Spleen (tissue), 11 donors: ENCODE results near the gene SEL1L. TPM values are rescaled to one million over a fixed set of nuclear protein-coding genes. Genes with fewer than 3 reads are reported as not detected.

Experiments
- DNase-seq: peaks from one replicate; pipeline ENCODE4 v3.0.0-alpha.2; 2020
- H3K27ac ChIP-seq, 8 donors: fragments of 200-600 bp; sonication (generic) in 7 of 8; 1 replicate in 4 of 8; 2 replicates in 4 of 8; pipeline versions ENCODE4 v1.5.0 to v1.8.0; 2016 to 2021; ENCODE audit warnings: inconsistent platforms in 4 of 8, mild to moderate bottlenecking in 4 of 8, moderate library complexity in 1 of 8
- H3K27me3 ChIP-seq, 7 donors: fragments of 200-600 bp; sonication (generic) in 6 of 7; replicated peaks in 1 of 7; 1 replicate in 4 of 7; 2 replicates in 3 of 7; pipeline versions ENCODE4 v1.5.0 to v1.8.0; 2016 to 2021; ENCODE audit warnings: inconsistent platforms in 3 of 7, mild to moderate bottlenecking in 1 of 7
- H3K36me3 ChIP-seq, 6 donors: fragments of 200-600 bp; sonication (generic) in 5 of 6; 1 replicate in 4 of 6; 2 replicates in 2 of 6; pipeline versions ENCODE4 v1.5.0 to v1.8.0; 2016 to 2021; ENCODE audit warnings: inconsistent platforms in 2 of 6
- H3K4me1 ChIP-seq, 6 donors: fragments of 200-600 bp; sonication (generic) in 5 of 6; 1 replicate in 3 of 6; 2 replicates in 3 of 6; pipeline versions ENCODE4 v1.5.0 to v1.8.0; 2016 to 2021; ENCODE audit warnings: inconsistent platforms in 3 of 6
- H3K4me3 ChIP-seq, 8 donors: fragments of 200-600 bp; sonication (generic) in 7 of 8; 1 replicate in 4 of 8; 2 replicates in 4 of 8; pipeline versions ENCODE4 v1.5.0 to v1.8.0; 2016 to 2021; ENCODE audit warnings: inconsistent platforms in 4 of 8, mild to moderate bottlenecking in 4 of 8, moderate library complexity in 2 of 8
- H3K9me3 ChIP-seq, 8 donors: fragments of 200-600 bp; sonication (generic) in 7 of 8; 1 replicate in 4 of 8; 2 replicates in 4 of 8; pipeline versions ENCODE4 v1.5.0 to v1.8.0; 2016 to 2021; ENCODE audit warnings: inconsistent platforms in 4 of 8
- POLR2A ChIP-seq, 3 donors: fragments of 450-650 bp; IDR thresholded peaks; one replicate each; pipeline ENCODE4 v1.5.1; 2017; ENCODE audit warnings: antibody characterized with exemption in 3 of 3, mild to moderate bottlenecking in 1 of 3
- POLR2AphosphoS5 ChIP-seq, 3 donors: sonication (generic); formaldehyde crosslinking; IDR thresholded peaks; one replicate each; pipeline ENCODE4 v1.5.1; 2017; ENCODE audit warnings: antibody characterized with exemption in 3 of 3
- WGBS, 5 donors: extraction: QIAGEN DNeasy Blood & Tissue Kit in 3 of 5; methylation state at CpG; one replicate each; pipeline versions ENCODE4 v1.1.5 to v1.1.7; 2013 to 2018; 5-methylcytosine and 5-hydroxymethylcytosine counted together
- intact Hi-C: fragments of 100-400 bp; cut with DNase I; formaldehyde crosslinking; loops from one replicate; pipeline ENCODE4 v1.15.0; 2023; ENCODE audit warnings: low total_unique reads
- polyA plus RNA-seq, 3 donors: library from polyadenylated mRNA; stranded (reverse); fragments of 200-250 nt; gene quantifications; one replicate each; pipeline ENCODE4 v1.2.1, GENCODE V29; 2013
- total RNA-seq, 7 donors: library from RNA; depleted of rRNA in 3 of 7; stranded (reverse); fragments of >200 nt in 3 of 7; fragmentation: NEBNext Ultra II Directional in 4 of 7; extraction: Animal tissue kit (Norgen Biotek cat#: 25700) in 4 of 7; gene quantifications; one replicate each; pipeline versions ENCODE4 v1.1.0 to v1.2.1, GENCODE V29; 2016 to 2021
- TF ChIP-seq, protein P1 (sequence below), 11 experiments: fragments of 200-600 bp in 7 of 11; fragments of 450-650 bp in 4 of 11; sonication (generic) in 4 of 11; IDR thresholded peaks in 8 of 11; conservative IDR thresholded peaks in 3 of 11; 1 replicate in 7 of 11; 2 replicates in 4 of 11; pipeline versions ENCODE4 v1.4.0 to v1.8.0; 2016 to 2021; ENCODE audit warnings: antibody characterized with exemption in 11 of 11, inconsistent platforms in 4 of 11, mild to moderate bottlenecking in 1 of 11
- donor health status: healthy with polysubstance abuse.
- donor health status: DM: no; HTN: no; CAD: no; lungs with moderate emphysema.
- donor health status: DM: no; HTN: no; CAD: no.
- donor health status: Bipolar disorder and iron deficiency.
- donor health status: healthy.
- donor health status: DM: no; HTN: no; CAD: no.
- donor health status: DM: yes; HTN: yes; CAD: no.

The SEL1L gene
- total and polyA plus RNA-seq, 10 donors, result 7.1 to 118 (median 84.3) TPM

DNA sequence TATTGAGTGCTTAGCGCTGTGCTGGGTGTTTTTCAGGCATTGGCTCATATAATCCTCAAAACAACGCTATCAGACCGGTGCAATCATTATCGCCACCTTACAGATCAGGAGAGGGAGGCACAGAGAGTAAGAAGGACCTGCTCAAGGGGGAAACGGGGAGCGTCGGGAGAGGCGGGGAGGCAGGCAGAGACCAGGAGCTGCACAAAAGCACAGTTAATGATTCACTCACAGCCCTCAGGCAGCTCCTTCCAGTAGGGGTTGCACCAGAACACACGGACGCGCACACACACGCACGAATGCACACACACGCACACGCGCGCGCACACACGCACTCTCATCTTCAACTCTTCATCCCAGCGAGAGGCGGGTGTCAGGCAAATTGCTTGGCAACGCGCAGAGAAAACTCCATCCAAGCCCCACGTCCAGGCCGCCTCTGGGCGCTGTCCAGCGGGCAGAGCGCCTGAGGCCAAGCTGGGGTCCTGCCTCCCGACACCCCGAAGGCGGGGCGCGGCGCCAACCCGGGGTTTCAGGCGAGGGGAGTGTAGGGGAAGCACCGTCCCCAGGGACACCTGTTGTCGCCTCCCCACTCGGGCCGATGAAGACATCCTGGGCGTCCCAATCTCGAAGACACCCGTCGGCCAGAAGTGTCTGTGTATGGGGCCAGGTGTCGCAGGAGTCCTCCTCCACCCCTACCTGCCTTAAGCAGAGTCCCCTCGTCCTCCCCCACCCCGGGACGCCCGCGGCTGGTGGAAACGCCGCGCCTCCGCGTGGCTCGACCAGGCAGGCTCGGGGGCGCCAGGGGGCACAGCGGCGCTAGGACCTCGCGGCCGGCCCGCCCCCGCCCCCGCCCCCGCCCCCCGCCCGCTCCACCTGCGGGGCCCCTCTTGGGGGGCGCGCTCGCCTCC, 98.0 kb downstream of the SEL1L start:
- TF ChIP-seq POLR2AphosphoS5 (IDR thresholded peaks at IDR 0.05) (peak in 2 of 3 donors; percentile 63 to 68), POLR2A (IDR thresholded peaks at IDR 0.05) (no peak)
- peak; percentile 85 for DNase-seq
- Histone ChIP-seq H3K27me3 (peaks cover 0 to 82% (median 26%) of the 10 kb centered on the region in 7 donors), H3K9me3 (no peaks in the 10 kb centered on the region), H3K27ac (peak overlapping the region; percentile 35 to 83 (median 76)), H3K4me1 (peaks cover 0 to 63% (median 32%) of the 10 kb centered on the region in 6 donors), H3K36me3 (no peaks in the 10 kb centered on the region), H3K4me3 (peak overlapping the region; percentile 51 to 89 (median 64))
- intact Hi-C loops, result no loop called here
- WGBS, 5 donors, result 1% methylated on average over 29 to 73 of the region's 73 CpGs

DNA sequence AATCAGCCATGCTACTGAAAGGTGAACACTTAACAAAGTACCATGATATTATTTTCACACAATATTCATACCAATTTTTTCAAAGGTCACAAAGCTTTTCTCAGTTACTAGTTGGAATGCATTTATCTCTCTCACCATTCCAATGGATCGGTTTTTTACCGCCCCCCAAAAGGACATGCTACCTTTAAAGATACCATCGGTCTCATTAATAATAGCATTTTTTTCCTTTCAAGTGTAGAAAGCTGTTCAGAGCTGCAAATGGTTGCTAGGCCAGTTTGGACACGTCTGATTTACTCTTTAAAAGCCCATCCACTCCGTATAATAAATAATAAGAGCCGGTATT, 98.6 kb downstream of the SEL1L start:
- DNase-seq, result no peak
- Histone ChIP-seq H3K27ac (peak overlapping the region in 7 of 8 donors; percentile 55 to 83 (median 76)), H3K36me3 (no peaks in the 10 kb centered on the region), H3K9me3 (no peaks in the 10 kb centered on the region), H3K27me3 (peaks cover 0 to 77% (median 26%) of the 10 kb centered on the region in 7 donors), H3K4me3 (peak overlapping the region; percentile 51 to 89 (median 64)), H3K4me1 (peaks cover 0 to 69% (median 33%) of the 10 kb centered on the region in 6 donors)
- WGBS, 5 donors, result 18 to 29% (median 28%) methylated on average over 6 of the region's 6 CpGs
- no peak for TF ChIP-seq POLR2AphosphoS5 (IDR thresholded peaks at IDR 0.05)
- TF ChIP-seq, protein P1, sequence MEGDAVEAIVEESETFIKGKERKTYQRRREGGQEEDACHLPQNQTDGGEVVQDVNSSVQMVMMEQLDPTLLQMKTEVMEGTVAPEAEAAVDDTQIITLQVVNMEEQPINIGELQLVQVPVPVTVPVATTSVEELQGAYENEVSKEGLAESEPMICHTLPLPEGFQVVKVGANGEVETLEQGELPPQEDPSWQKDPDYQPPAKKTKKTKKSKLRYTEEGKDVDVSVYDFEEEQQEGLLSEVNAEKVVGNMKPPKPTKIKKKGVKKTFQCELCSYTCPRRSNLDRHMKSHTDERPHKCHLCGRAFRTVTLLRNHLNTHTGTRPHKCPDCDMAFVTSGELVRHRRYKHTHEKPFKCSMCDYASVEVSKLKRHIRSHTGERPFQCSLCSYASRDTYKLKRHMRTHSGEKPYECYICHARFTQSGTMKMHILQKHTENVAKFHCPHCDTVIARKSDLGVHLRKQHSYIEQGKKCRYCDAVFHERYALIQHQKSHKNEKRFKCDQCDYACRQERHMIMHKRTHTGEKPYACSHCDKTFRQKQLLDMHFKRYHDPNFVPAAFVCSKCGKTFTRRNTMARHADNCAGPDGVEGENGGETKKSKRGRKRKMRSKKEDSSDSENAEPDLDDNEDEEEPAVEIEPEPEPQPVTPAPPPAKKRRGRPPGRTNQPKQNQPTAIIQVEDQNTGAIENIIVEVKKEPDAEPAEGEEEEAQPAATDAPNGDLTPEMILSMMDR (IDR thresholded peaks at IDR 0.05 in 8 of 11, conservative IDR thresholded peaks at IDR 0.05 in 3 of 11), result no peak
- TF ChIP-seq POLR2A (IDR thresholded peaks at IDR 0.05), result no peak
- intact Hi-C loops, result no loop called here

DNA sequence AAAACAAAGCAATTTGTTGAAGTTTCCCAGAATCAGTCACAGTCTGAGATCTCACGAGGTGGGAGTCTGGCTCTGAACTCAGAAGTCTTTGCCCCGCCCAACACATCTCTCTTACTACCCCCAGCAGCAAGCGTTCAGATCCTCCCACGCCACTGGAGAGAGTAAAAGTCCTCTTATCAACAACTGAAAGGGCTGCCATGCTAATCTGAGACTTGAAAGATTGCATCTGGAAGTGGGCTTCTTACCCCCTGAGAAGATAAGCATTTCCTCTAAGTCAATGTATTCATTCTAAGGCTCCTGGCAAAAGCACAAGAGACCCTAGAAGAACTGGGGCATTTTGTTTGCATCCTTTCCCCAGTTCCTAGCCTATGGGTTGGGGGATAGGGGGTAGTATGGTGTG, 99.4 kb downstream of the SEL1L start:
- H3K4me1 ChIP-seq, result peaks cover 0 to 73% (median 33%) of the 10 kb centered on the region in 6 donors
- H3K27me3 ChIP-seq, result peaks cover 0 to 77% (median 22%) of the 10 kb centered on the region in 7 donors
- H3K9me3 ChIP-seq, result no peaks in the 10 kb centered on the region
- peak overlapping the region in 6 of 8 donors; percentile 63 to 89 (median 68) for H3K4me3 ChIP-seq
- H3K36me3 ChIP-seq, result no peaks in the 10 kb centered on the region
- TF ChIP-seq, protein P1 (IDR thresholded peaks at IDR 0.05 in 8 of 11, conservative IDR thresholded peaks at IDR 0.05 in 3 of 11), result no peak
- TF ChIP-seq POLR2AphosphoS5 (IDR thresholded peaks at IDR 0.05) (no peak), POLR2A (IDR thresholded peaks at IDR 0.05) (no peak)
- WGBS, 5 donors, result 49 to 59% (median 54%) methylated on average over 4 of the region's 4 CpGs
- intact Hi-C loops, result no loop called here
- no peak for DNase-seq
- peak overlapping the region in 3 of 8 donors; percentile 24 to 81 (median 76) for H3K27ac ChIP-seq

DNA sequence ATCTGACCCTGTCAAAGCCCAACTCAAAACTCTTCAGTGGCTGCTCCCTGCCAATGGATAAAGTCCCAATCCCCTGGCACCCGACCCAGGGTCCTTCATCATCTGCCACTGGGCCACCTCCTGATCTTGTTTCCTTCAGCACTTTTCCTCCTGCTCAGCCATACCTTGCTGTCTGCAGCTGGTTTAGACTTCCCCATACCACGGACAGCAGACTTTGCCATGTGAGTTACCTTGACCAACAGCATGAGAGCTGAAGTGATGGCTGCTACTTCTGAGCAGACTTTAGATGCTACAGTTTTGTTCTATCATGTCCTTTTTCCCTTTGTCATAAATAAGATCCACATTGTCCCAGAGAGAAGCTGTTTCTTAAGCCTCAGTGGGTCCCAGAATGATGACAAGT, 100.3 kb downstream of the SEL1L start:
- H3K4me1 ChIP-seq, result peaks cover 0 to 78% (median 35%) of the 10 kb centered on the region in 6 donors
- 37 to 64% (median 58%) methylated on average over 2 of the region's 2 CpGs for WGBS, 5 donors
- no peak overlapping the region for H3K27ac ChIP-seq
- TF ChIP-seq POLR2AphosphoS5 (IDR thresholded peaks at IDR 0.05) (no peak), POLR2A (IDR thresholded peaks at IDR 0.05) (no peak)
- TF ChIP-seq, protein P1 (IDR thresholded peaks at IDR 0.05 in 8 of 11, conservative IDR thresholded peaks at IDR 0.05 in 3 of 11), result no peak
- no peak overlapping the region for H3K4me3 ChIP-seq
- peaks cover 0 to 69% (median 17%) of the 10 kb centered on the region in 7 donors for H3K27me3 ChIP-seq
- no peaks in the 10 kb centered on the region for H3K9me3 ChIP-seq
- no peaks in the 10 kb centered on the region for H3K36me3 ChIP-seq
- intact Hi-C loops, result no loop called here
- no peak for DNase-seq
